Measurements from ENCODE around the gene PKP1. TPM values are rescaled to one million over a fixed set of nuclear protein-coding genes. Genes with fewer than 3 reads are reported as not detected.

PKP1 gene
- total RNA-seq, 1 donor = not detected

- Histone ChIP-seq H3K4me3 (ENCODE audit: low read length) (no peak overlapping the region), H3K9me3 (ENCODE audit: low read depth, low read length) (no peaks in the 10 kb centered on the region), H3K4me1 (ENCODE audit: insufficient read depth, low read length) (no peaks in the 10 kb centered on the region), H3K27me3 (ENCODE audit: insufficient read depth, low read length) (no peaks in the 10 kb centered on the region)
These were observed 36.3 kb downstream of the PKP1 start for GRCh38 chr1:201319631-201320030.

- Histone ChIP-seq H3K9me3 (ENCODE audit: low read depth, low read length) (no peaks in the 10 kb centered on the region), H3K27me3 (ENCODE audit: insufficient read depth, low read length) (no peaks in the 10 kb centered on the region), H3K4me3 (ENCODE audit: low read length) (no peak overlapping the region), H3K4me1 (ENCODE audit: insufficient read depth, low read length) (no peaks in the 10 kb centered on the region)
These were observed 37.0 kb downstream of the PKP1 start for GRCh38 chr1:201320168-201320788.

- Histone ChIP-seq H3K4me3 (ENCODE audit: low read length) (no peak overlapping the region), H3K27me3 (ENCODE audit: insufficient read depth, low read length) (no peaks in the 10 kb centered on the region), H3K9me3 (ENCODE audit: low read depth, low read length) (no peaks in the 10 kb centered on the region), H3K4me1 (ENCODE audit: insufficient read depth, low read length) (no peaks in the 10 kb centered on the region)
These were observed 38.6 kb downstream of the PKP1 start for GRCh38 chr1:201321826-201322390.

GRCh38 chr1:201322653-201323510 is 39.6 kb downstream of the PKP1 start:
- Histone ChIP-seq H3K4me3 (ENCODE audit: low read length) (no peak overlapping the region), H3K9me3 (ENCODE audit: low read depth, low read length) (no peaks in the 10 kb centered on the region), H3K27me3 (ENCODE audit: insufficient read depth, low read length) (no peaks in the 10 kb centered on the region), H3K4me1 (ENCODE audit: insufficient read depth, low read length) (no peaks in the 10 kb centered on the region)

- no peaks in the 10 kb centered on the region for H3K4me1 ChIP-seq (ENCODE audit: insufficient read depth, low read length)
- H3K27me3 ChIP-seq (ENCODE audit: insufficient read depth, low read length) = no peaks in the 10 kb centered on the region
- no peaks in the 10 kb centered on the region for H3K9me3 ChIP-seq (ENCODE audit: low read depth, low read length)
- H3K4me3 ChIP-seq (ENCODE audit: low read length) = no peak overlapping the region
These were observed 41.0 kb downstream of the PKP1 start for GRCh38 chr1:201324306-201324705.

GRCh38 chr1:201324821-201325677 is 41.7 kb downstream of the PKP1 start:
- H3K4me3 ChIP-seq (ENCODE audit: low read length) = no peak overlapping the region
- H3K9me3 ChIP-seq (ENCODE audit: low read depth, low read length) = no peaks in the 10 kb centered on the region
- no peaks in the 10 kb centered on the region for H3K4me1 ChIP-seq (ENCODE audit: insufficient read depth, low read length)
- H3K27me3 ChIP-seq (ENCODE audit: insufficient read depth, low read length) = no peaks in the 10 kb centered on the region

- Histone ChIP-seq H3K27me3 (ENCODE audit: insufficient read depth, low read length) (no peaks in the 10 kb centered on the region), H3K9me3 (ENCODE audit: low read depth, low read length) (no peaks in the 10 kb centered on the region), H3K4me1 (ENCODE audit: insufficient read depth, low read length) (no peaks in the 10 kb centered on the region), H3K4me3 (ENCODE audit: low read length) (no peak overlapping the region)
These were observed 42.4 kb downstream of the PKP1 start for GRCh38 chr1:201325678-201326060.

GRCh38 chr1:201326710-201327109 is 43.4 kb downstream of the PKP1 start:
- no peaks in the 10 kb centered on the region for H3K4me1 ChIP-seq (ENCODE audit: insufficient read depth, low read length)
- H3K9me3 ChIP-seq (ENCODE audit: low read depth, low read length) = no peaks in the 10 kb centered on the region
- H3K27me3 ChIP-seq (ENCODE audit: insufficient read depth, low read length) = no peaks in the 10 kb centered on the region
- H3K4me3 ChIP-seq (ENCODE audit: low read length) = no peak overlapping the region

- no peaks in the 10 kb centered on the region for H3K27me3 ChIP-seq (ENCODE audit: insufficient read depth, low read length)
- H3K4me1 ChIP-seq (ENCODE audit: insufficient read depth, low read length) = no peaks in the 10 kb centered on the region
- H3K4me3 ChIP-seq (ENCODE audit: low read length) = no peak overlapping the region
- no peaks in the 10 kb centered on the region for H3K9me3 ChIP-seq (ENCODE audit: low read depth, low read length)
These were observed 44.5 kb downstream of the PKP1 start for GRCh38 chr1:201327687-201328240.

- H3K4me1 ChIP-seq (ENCODE audit: insufficient read depth, low read length) = no peaks in the 10 kb centered on the region
- H3K9me3 ChIP-seq (ENCODE audit: low read depth, low read length) = no peaks in the 10 kb centered on the region
- H3K4me3 ChIP-seq (ENCODE audit: low read length) = no peak overlapping the region
- H3K27me3 ChIP-seq (ENCODE audit: insufficient read depth, low read length) = no peaks in the 10 kb centered on the region
These were observed 45.3 kb downstream of the PKP1 start for GRCh38 chr1:201328576-201328975.

GRCh38 chr1:201329286-201329685 is 46.0 kb downstream of the PKP1 start:
- Histone ChIP-seq H3K9me3 (ENCODE audit: low read depth, low read length) (no peaks in the 10 kb centered on the region), H3K4me3 (ENCODE audit: low read length) (no peak overlapping the region), H3K4me1 (ENCODE audit: insufficient read depth, low read length) (no peaks in the 10 kb centered on the region), H3K27me3 (ENCODE audit: insufficient read depth, low read length) (no peaks in the 10 kb centered on the region)

- Histone ChIP-seq H3K27me3 (ENCODE audit: insufficient read depth, low read length) (no peaks in the 10 kb centered on the region), H3K9me3 (ENCODE audit: low read depth, low read length) (no peaks in the 10 kb centered on the region), H3K4me3 (ENCODE audit: low read length) (no peak overlapping the region), H3K4me1 (ENCODE audit: insufficient read depth, low read length) (no peaks in the 10 kb centered on the region)
These were observed 46.5 kb downstream of the PKP1 start for GRCh38 chr1:201329801-201330200.

GRCh38 chr1:201330541-201330940 is 47.2 kb downstream of the PKP1 start:
- H3K4me3 ChIP-seq (ENCODE audit: low read length) = no peak overlapping the region
- no peaks in the 10 kb centered on the region for H3K27me3 ChIP-seq (ENCODE audit: insufficient read depth, low read length)
- no peaks in the 10 kb centered on the region for H3K4me1 ChIP-seq (ENCODE audit: insufficient read depth, low read length)
- H3K9me3 ChIP-seq (ENCODE audit: low read depth, low read length) = no peaks in the 10 kb centered on the region

GRCh38 chr1:201331166-201331565 is 47.9 kb downstream of the PKP1 start:
- no peaks in the 10 kb centered on the region for H3K9me3 ChIP-seq (ENCODE audit: low read depth, low read length)
- H3K4me1 ChIP-seq (ENCODE audit: insufficient read depth, low read length) = no peaks in the 10 kb centered on the region
- H3K27me3 ChIP-seq (ENCODE audit: insufficient read depth, low read length) = no peaks in the 10 kb centered on the region
- H3K4me3 ChIP-seq (ENCODE audit: low read length) = no peak overlapping the region

- Histone ChIP-seq H3K27me3 (ENCODE audit: insufficient read depth, low read length) (no peaks in the 10 kb centered on the region), H3K9me3 (ENCODE audit: low read depth, low read length) (no peaks in the 10 kb centered on the region), H3K4me3 (ENCODE audit: low read length) (no peak overlapping the region), H3K4me1 (ENCODE audit: insufficient read depth, low read length) (no peaks in the 10 kb centered on the region)
These were observed 48.7 kb downstream of the PKP1 start for GRCh38 chr1:201332021-201332420.

Data from mononuclear cell (primary cell).